PC-3 (cell line): ENCODE results near the gene WDR7. TPM values are rescaled to one million over a fixed set of nuclear protein-coding genes. Genes with fewer than 3 reads are reported as not detected.

ENCODE experiments used
- ATAC-seq: fragments of 200-7000 bp; cut with Tn5 transposase; 2 replicates; pipeline ENCODE4 v1.9.1; 2020; ENCODE audit warnings: mild to moderate bottlenecking, moderate library complexity
- BruUV-seq: library from RNA; stranded (reverse); fragments of 400-500 nt; replicated peaks from 2 replicates; lab custom pipeline; 2021; lab: Mats Ljungman, UMichigan
- CTCF ChIA-PET: fragments of 300-600 bp; sonication (Branson Sonifier 250); formaldehyde crosslinking; loops from one replicate; lab custom pipeline; 2022; ENCODE audit warnings: antibody characterized with exemption; lab: Charles Lee
- POLR2A ChIA-PET: fragments of 300-600 bp; sonication (Branson Sonifier 250); formaldehyde crosslinking; loops from one replicate; lab custom pipeline; 2022; ENCODE audit warnings: antibody characterized with exemption; ENCODE audit not compliant: unreplicated experiment; lab: Charles Lee
- DNase-seq: peaks from one replicate; pipeline ENCODE4 v3.0.0-alpha.2; 2015
- H2AFZ ChIP-seq: fragments of 300-600 bp; sonication (generic); 2 replicates; pipeline ENCODE4 v1.6.0; 2016; ENCODE audit warnings: antibody characterized with exemption, low read length
- H3F3A ChIP-seq: fragments of 300-600 bp; sonication (generic); one replicate; pipeline ENCODE4 v1.6.0; 2017; ENCODE audit warnings: antibody characterized with exemption, low read length, control low read depth, mild to moderate bottlenecking; ENCODE audit not compliant: unreplicated experiment
- H3K27ac ChIP-seq: fragments of 300-600 bp; sonication (generic); 2 replicates; pipeline ENCODE4 v1.5.1; 2016; ENCODE audit warnings: mild to moderate bottlenecking, low read length
- H3K27me3 ChIP-seq: fragments of 300-600 bp; sonication (generic); 2 replicates; pipeline ENCODE4 v1.6.1; 2016; ENCODE audit warnings: low read length, mixed read lengths
- H3K36me3 ChIP-seq: fragments of 300-600 bp; sonication (generic); 2 replicates; pipeline ENCODE4 v1.6.1; 2016; ENCODE audit warnings: low read depth, mixed run types, low read length, mixed read lengths
- H3K4me1 ChIP-seq: fragments of 300-600 bp; sonication (generic); 2 replicates; pipeline ENCODE4 v1.5.1; 2016; ENCODE audit warnings: low read length; ENCODE audit not compliant: insufficient read depth
- H3K4me2 ChIP-seq: fragments of 300-600 bp; sonication (generic); 2 replicates; pipeline ENCODE4 v1.6.0; 2016; ENCODE audit warnings: low read length
- H3K4me3 ChIP-seq: fragments of 300-600 bp; sonication (generic); 2 replicates; pipeline ENCODE4 v1.5.1; 2016; ENCODE audit warnings: mild to moderate bottlenecking, low read length, mixed read lengths
- H3K79me2 ChIP-seq: fragments of 300-600 bp; sonication (generic); 2 replicates; pipeline ENCODE4 v1.6.1; 2017; ENCODE audit warnings: low read length, mixed read lengths
- H3K9ac ChIP-seq: fragments of 300-600 bp; sonication (generic); 2 replicates; pipeline ENCODE4 v1.6.0; 2016; ENCODE audit warnings: mild to moderate bottlenecking, low read length
- H3K9me2 ChIP-seq: fragments of 300-600 bp; sonication (generic); replicated peaks from 2 replicates; pipeline ENCODE4 v1.6.1; 2016; ENCODE audit warnings: mixed run types, low read length, mixed read lengths
- H3K9me3 ChIP-seq: fragments of 300-600 bp; sonication (generic); 2 replicates; pipeline ENCODE4 v1.6.1; 2016; ENCODE audit warnings: low read length, mixed read lengths
- H4K20me1 ChIP-seq: fragments of 300-600 bp; sonication (generic); 2 replicates; pipeline ENCODE4 v1.6.1; 2016; ENCODE audit warnings: low read length, mixed read lengths
- CTCF ChIP-seq: fragments of 300-600 bp; sonication (generic); conservative IDR thresholded peaks from 2 replicates; pipeline ENCODE4 v1.5.1; 2017; ENCODE audit warnings: antibody characterized with exemption, low read depth, mild to moderate bottlenecking, low read length
- EZH2 ChIP-seq: fragments of 300-600 bp; sonication (generic); IDR thresholded peaks from one replicate; pipeline ENCODE4 v1.6.1; 2017; ENCODE audit warnings: antibody characterized with exemption, mild to moderate bottlenecking, low read length; ENCODE audit not compliant: unreplicated experiment
- EZH2phosphoT487 ChIP-seq: fragments of 300-600 bp; sonication (generic); IDR thresholded peaks from 2 replicates; pipeline ENCODE4 v1.6.1; 2018; ENCODE audit warnings: mild to moderate bottlenecking, antibody characterized with exemption, low read length, borderline replicate concordance
- intact Hi-C: fragments of 100-400 bp; cut with micrococcal nuclease; formaldehyde crosslinking; loops from 2 replicates; pipeline ENCODE4 v1.9.0; 2023
- total RNA-seq: library from RNA; depleted of rRNA; stranded (reverse); fragments of >200 nt; gene quantifications from 2 replicates; pipeline ENCODE4 v1.2.3, GENCODE V29; 2014

WDR7 gene
- total RNA-seq, 1 experiment from 2014 or later = 16.0 TPM

- Histone ChIP-seq H3K27me3 (no peaks in the 10 kb centered on the region), H3F3A (no peaks in the 10 kb centered on the region), H3K36me3 (peaks cover 31% of the 10 kb centered on the region), H4K20me1 (peaks cover 93% of the 10 kb centered on the region), H3K4me1 (peaks cover 21% of the 10 kb centered on the region), H3K9me3 (no peaks in the 10 kb centered on the region), H3K27ac (no peak overlapping the region), H3K4me2 (no peak overlapping the region), H2AFZ (no peak overlapping the region), H3K9me2 (no peaks in the 10 kb centered on the region), H3K4me3 (no peak overlapping the region), H3K79me2 (peaks cover 100% of the 10 kb centered on the region), H3K9ac (no peak overlapping the region)
- DNase-seq = no peak
- no peak for ATAC-seq
- TF ChIP-seq CTCF = no peak
- TF ChIP-seq EZH2 = no peak
- no peak for TF ChIP-seq EZH2phosphoT487
- CTCF ChIA-PET = no interaction called here
- BruUV-seq = no TSS peak
- POLR2A ChIA-PET = interaction anchor here (0.6 kb wide), 1 partner anchor 17 kb away, joined by 5 read pairs; no protein-coding TSS in a partner anchor
- intact Hi-C loops = no loop called here
These were observed 18.8 kb upstream of the WDR7 start for GRCh38 chr18:56632070-56633022.

GRCh38 chr18:56635007-56635406 is 16.2 kb upstream of the WDR7 start:
- BruUV-seq = no TSS peak
- Histone ChIP-seq H4K20me1 (peaks cover 72% of the 10 kb centered on the region), H3K9me3 (no peaks in the 10 kb centered on the region), H3K79me2 (peaks cover 84% of the 10 kb centered on the region), H3F3A (no peaks in the 10 kb centered on the region), H3K4me3 (peak overlapping the region; percentile 97; the same call in 1 of the 2 replicates), H2AFZ (no peak overlapping the region), H3K27me3 (no peaks in the 10 kb centered on the region), H3K9ac (no peak overlapping the region), H3K27ac (no peak overlapping the region), H3K4me1 (peaks cover 28% of the 10 kb centered on the region), H3K36me3 (peaks cover 28% of the 10 kb centered on the region; the same call in 1 of the 2 replicates), H3K4me2 (peak overlapping the region; percentile 91), H3K9me2 (no peaks in the 10 kb centered on the region)
- ChIA-PET CTCF (no interaction called here), POLR2A (no interaction called here)
- no peak for TF ChIP-seq EZH2phosphoT487
- no peak for TF ChIP-seq CTCF
- no peak for TF ChIP-seq EZH2
- ATAC-seq = no peak
- no peak for DNase-seq
- intact Hi-C loops = no loop called here
